HEK293 (cell line): ENCODE data around the gene CDCA4.

Experiments
- CTCF ChIA-PET: fragments of 350-600 bp; formaldehyde crosslinking; extraction: SDS; loops from one replicate; lab custom pipeline; 2021; ENCODE audit warnings: antibody characterized with exemption; lab: Yijun Ruan, JAX
- POLR2A ChIA-PET: fragments of 300-600 bp; formaldehyde crosslinking; extraction: SDS; loops from one replicate; lab custom pipeline; 2020; ENCODE audit warnings: antibody characterized with exemption, inconsistent platforms; lab: Yijun Ruan, JAX
- H3K27ac ChIP-seq: fragments of 200-500 bp; sonication (Bioruptor generic); 2 replicates; pipeline ENCODE4 v1.5.1; 2014; ENCODE audit warnings: low read depth, low read length, control low read depth, inconsistent platforms; ENCODE audit errors: extremely low read depth
- H3K36me3 ChIP-seq, 2 experiments: fragments of 200-500 bp in 1 of 2; sonication (Bioruptor generic) in 1 of 2; 1 replicate in 1 of 2; 2 replicates in 1 of 2; pipeline ENCODE4 v1.5.1; 2014 to 2017; ENCODE audit warnings: inconsistent platforms in 2 of 2, low read length in 2 of 2; ENCODE audit not compliant: control insufficient read depth in 2 of 2, insufficient read depth in 1 of 2
- H3K4me1 ChIP-seq: fragments of 200-500 bp; sonication (Bioruptor generic); 2 replicates; pipeline ENCODE4 v1.5.1; 2014; ENCODE audit warnings: mild to moderate bottlenecking, low read length, inconsistent platforms; ENCODE audit not compliant: control insufficient read depth, insufficient read depth
- H3K4me3 ChIP-seq: 2 replicates; pipeline ENCODE4 v1.5.1; 2011; ENCODE audit warnings: low read depth, mild to moderate bottlenecking, control low read depth, low read length, moderate library complexity
- H3K9me3 ChIP-seq: fragments of 200-500 bp; sonication (Bioruptor generic); 2 replicates; pipeline ENCODE4 v1.5.1; 2014; ENCODE audit warnings: low read depth, low read length, inconsistent platforms; ENCODE audit not compliant: control insufficient read depth, insufficient read depth
- GLI2 ChIP-seq: fragments of 450-650 bp; formaldehyde crosslinking; IDR thresholded peaks from 2 replicates; pipeline ENCODE4; 2017; ENCODE audit warnings: missing biosample characterization, missing genetic modification characterization, low read depth, borderline replicate concordance
- KLF10 ChIP-seq: fragments of 450-650 bp; IDR thresholded peaks from 2 replicates; pipeline ENCODE4 v1.5.1; 2018; ENCODE audit warnings: missing biosample characterization, mild to moderate bottlenecking, missing genetic modification characterization
- MYNN ChIP-seq: fragments of 450-650 bp; formaldehyde crosslinking; IDR thresholded peaks from 2 replicates; pipeline ENCODE4 v1.5.1; 2016; ENCODE audit warnings: missing biosample characterization, missing genetic modification characterization, borderline replicate concordance
- OSR2 ChIP-seq: fragments of 450-650 bp; formaldehyde crosslinking; IDR thresholded peaks from 2 replicates; pipeline ENCODE4 v1.5.1; 2016; ENCODE audit warnings: missing biosample characterization, missing genetic modification characterization
- SP2 ChIP-seq: fragments of 450-650 bp; formaldehyde crosslinking; IDR thresholded peaks from 2 replicates; pipeline ENCODE4 v1.5.1; 2016; ENCODE audit warnings: missing biosample characterization, missing genetic modification characterization
- ZEB2 ChIP-seq: fragments of 450-650 bp; formaldehyde crosslinking; IDR thresholded peaks from 2 replicates; pipeline ENCODE4 v1.5.1; 2016; ENCODE audit warnings: missing biosample characterization, missing genetic modification characterization
- ZIC2 ChIP-seq: fragments of 450-650 bp; formaldehyde crosslinking; IDR thresholded peaks from 2 replicates; pipeline ENCODE4 v1.5.1; 2016; ENCODE audit warnings: missing biosample characterization, missing genetic modification characterization
- ZNF202 ChIP-seq: fragments of 450-650 bp; formaldehyde crosslinking; IDR thresholded peaks from 2 replicates; pipeline ENCODE4 v1.5.1; 2016; ENCODE audit warnings: missing biosample characterization, missing genetic modification characterization, borderline replicate concordance
- ZNF223 ChIP-seq: fragments of 450-650 bp; formaldehyde crosslinking; IDR thresholded peaks from 2 replicates; pipeline ENCODE4 v1.5.1; 2016; ENCODE audit warnings: missing biosample characterization, missing genetic modification characterization
- ZNF350 ChIP-seq: fragments of 450-650 bp; formaldehyde crosslinking; IDR thresholded peaks from 2 replicates; pipeline ENCODE4 v1.5.0; 2017; ENCODE audit warnings: missing biosample characterization, mild to moderate bottlenecking, missing genetic modification characterization
- ZNF366 ChIP-seq: fragments of 450-650 bp; formaldehyde crosslinking; conservative IDR thresholded peaks from 2 replicates; pipeline ENCODE4 v1.5.1; 2016; ENCODE audit warnings: missing biosample characterization, missing genetic modification characterization
- ZNF37A ChIP-seq: fragments of 450-650 bp; IDR thresholded peaks from 2 replicates; pipeline ENCODE4 v1.5.1; 2018; ENCODE audit warnings: missing biosample characterization, missing genetic modification characterization
- ZNF48 ChIP-seq: fragments of 450-650 bp; formaldehyde crosslinking; IDR thresholded peaks from 2 replicates; pipeline ENCODE4 v1.5.1; 2016; ENCODE audit warnings: missing biosample characterization, missing genetic modification characterization
- ZNF776 ChIP-seq: fragments of 450-650 bp; formaldehyde crosslinking; IDR thresholded peaks from 2 replicates; pipeline ENCODE4 v1.5.0; 2017; ENCODE audit warnings: missing biosample characterization, missing genetic modification characterization, borderline replicate concordance
- ZNF792 ChIP-seq: fragments of 450-650 bp; formaldehyde crosslinking; IDR thresholded peaks from 2 replicates; pipeline ENCODE4 v1.5.1; 2016; ENCODE audit warnings: missing biosample characterization, missing genetic modification characterization
- TF ChIP-seq, protein P1 (sequence below): fragments of 450-650 bp; formaldehyde crosslinking; IDR thresholded peaks from 2 replicates; pipeline ENCODE4 v1.5.1; 2016; ENCODE audit warnings: missing biosample characterization, missing genetic modification characterization
- TF ChIP-seq, protein P2 (sequence below): fragments of 450-650 bp; formaldehyde crosslinking; IDR thresholded peaks from 2 replicates; pipeline ENCODE4 v1.5.1; 2016; ENCODE audit warnings: missing biosample characterization, missing genetic modification characterization
- TF ChIP-seq, protein P3 (sequence below): fragments of 450-650 bp; formaldehyde crosslinking; IDR thresholded peaks from 2 replicates; pipeline ENCODE4 v1.5.1; 2016; ENCODE audit warnings: missing biosample characterization, missing genetic modification characterization
- TF ChIP-seq, protein P4 (sequence below): fragments of 450-650 bp; formaldehyde crosslinking; IDR thresholded peaks from 2 replicates; pipeline ENCODE4 v1.5.1; 2016; ENCODE audit warnings: missing biosample characterization, missing genetic modification characterization, low read depth
- TF ChIP-seq, protein P5 (sequence below): fragments of 450-650 bp; formaldehyde crosslinking; IDR thresholded peaks from 2 replicates; pipeline ENCODE4 v1.5.1; 2017; ENCODE audit warnings: missing biosample characterization, missing genetic modification characterization
- TF ChIP-seq, protein P6 (sequence below): fragments of 450-650 bp; formaldehyde crosslinking; IDR thresholded peaks from 2 replicates; pipeline ENCODE4 v1.5.1; 2017; ENCODE audit warnings: missing biosample characterization, missing genetic modification characterization

CDCA4 gene

DNA sequence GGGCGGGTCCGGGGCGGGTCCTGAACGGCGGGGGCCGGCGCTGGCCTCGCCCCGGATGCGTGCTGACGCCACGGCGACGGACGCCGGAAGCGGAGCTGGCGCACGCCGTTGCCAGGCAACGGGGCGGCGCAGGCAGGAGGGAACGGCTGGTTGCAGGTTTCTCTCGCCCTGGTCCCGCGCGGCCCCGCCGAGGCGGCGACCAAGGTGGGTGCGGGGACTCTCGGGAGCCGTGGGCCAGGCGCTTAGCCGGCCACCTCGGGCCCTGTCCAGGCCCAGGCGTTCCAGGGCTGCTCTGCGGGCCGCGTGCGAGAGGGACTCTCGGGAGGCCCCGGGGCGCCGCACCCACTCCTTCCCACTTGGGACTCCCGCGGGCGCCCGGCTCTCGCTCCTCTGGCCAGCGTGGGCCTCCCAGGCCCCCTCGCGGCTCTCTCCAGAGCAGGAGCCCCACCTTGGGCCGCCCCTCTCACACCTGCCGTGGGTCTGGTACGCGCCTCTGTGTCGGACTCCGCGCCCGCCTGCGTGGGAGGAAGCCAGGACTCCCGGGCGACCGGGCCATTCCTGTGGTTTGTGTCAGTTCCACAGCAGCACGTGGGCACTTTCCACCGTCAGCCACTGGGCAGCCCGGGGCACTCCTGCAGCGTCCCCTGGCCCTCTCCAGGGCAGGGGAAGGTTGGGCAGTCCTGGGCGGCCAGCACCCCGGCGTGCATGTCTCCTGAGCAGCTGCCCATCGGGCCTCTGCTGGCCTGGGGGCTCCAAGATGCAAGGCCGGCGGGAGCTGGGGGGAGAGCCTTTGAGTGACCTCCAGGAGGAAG lies 35.0 kb downstream of the CDCA4 start, which contains the start of gene CLBA1:
Gene CLBA1, plus strand, starts transcription at position 114 of the 812 bp plus-strand sequence. Its CDS starts 644 bp downstream, at position 758.
- no peaks in the 10 kb centered on the region for H3K9me3 ChIP-seq
- H3K27ac ChIP-seq: peak within 1 kb of the TSS; percentile 55; the same call in 1 of the 2 replicates
- POLR2A ChIA-PET: interaction anchor here (0.5 to 2.8 kb wide), 6 partner anchors 12 to 67 kb away, joined by 3 to 16 read pairs (median 4); partner anchors contain the start of gene CDCA4
- no peaks in the 10 kb centered on the region for H3K4me1 ChIP-seq
- peak within 1 kb of the TSS; percentile 76 for H3K4me3 ChIP-seq
- H3K36me3 ChIP-seq: peaks cover 0 to 7% of the 10 kb centered on the region in 2 experiments; a peak in 1 of 3 replicates
- CTCF ChIA-PET: interaction anchor here (0.7 to 2.5 kb wide), 5 partner anchors 9 to 59 kb away, joined by 3 to 12 read pairs (median 3); no protein-coding TSS in a partner anchor
- TF ChIP-seq, protein P1, sequence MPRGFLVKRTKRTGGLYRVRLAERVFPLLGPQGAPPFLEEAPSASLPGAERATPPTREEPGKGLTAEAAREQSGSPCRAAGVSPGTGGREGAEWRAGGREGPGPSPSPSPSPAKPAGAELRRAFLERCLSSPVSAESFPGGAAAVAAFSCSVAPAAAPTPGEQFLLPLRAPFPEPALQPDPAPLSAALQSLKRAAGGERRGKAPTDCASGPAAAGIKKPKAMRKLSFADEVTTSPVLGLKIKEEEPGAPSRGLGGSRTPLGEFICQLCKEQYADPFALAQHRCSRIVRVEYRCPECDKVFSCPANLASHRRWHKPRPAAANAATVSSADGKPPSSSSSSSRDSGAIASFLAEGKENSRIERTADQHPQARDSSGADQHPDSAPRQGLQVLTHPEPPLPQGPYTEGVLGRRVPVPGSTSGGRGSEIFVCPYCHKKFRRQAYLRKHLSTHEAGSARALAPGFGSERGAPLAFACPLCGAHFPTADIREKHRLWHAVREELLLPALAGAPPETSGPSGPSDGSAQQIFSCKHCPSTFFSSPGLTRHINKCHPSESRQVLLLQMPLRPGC (tag by site-specific recombination): no peak
- TF ChIP-seq ZNF223 (tag by site-specific recombination): no peak
- no peak for TF ChIP-seq ZNF48
- TF ChIP-seq ZNF202 (tag by site-specific recombination): no peak
- TF ChIP-seq GLI2: no peak
- no peak for TF ChIP-seq OSR2
- TF ChIP-seq SP2 (tag by site-specific recombination): peak; percentile 27; the same call in 1 of the 2 replicates
- TF ChIP-seq, protein P2, sequence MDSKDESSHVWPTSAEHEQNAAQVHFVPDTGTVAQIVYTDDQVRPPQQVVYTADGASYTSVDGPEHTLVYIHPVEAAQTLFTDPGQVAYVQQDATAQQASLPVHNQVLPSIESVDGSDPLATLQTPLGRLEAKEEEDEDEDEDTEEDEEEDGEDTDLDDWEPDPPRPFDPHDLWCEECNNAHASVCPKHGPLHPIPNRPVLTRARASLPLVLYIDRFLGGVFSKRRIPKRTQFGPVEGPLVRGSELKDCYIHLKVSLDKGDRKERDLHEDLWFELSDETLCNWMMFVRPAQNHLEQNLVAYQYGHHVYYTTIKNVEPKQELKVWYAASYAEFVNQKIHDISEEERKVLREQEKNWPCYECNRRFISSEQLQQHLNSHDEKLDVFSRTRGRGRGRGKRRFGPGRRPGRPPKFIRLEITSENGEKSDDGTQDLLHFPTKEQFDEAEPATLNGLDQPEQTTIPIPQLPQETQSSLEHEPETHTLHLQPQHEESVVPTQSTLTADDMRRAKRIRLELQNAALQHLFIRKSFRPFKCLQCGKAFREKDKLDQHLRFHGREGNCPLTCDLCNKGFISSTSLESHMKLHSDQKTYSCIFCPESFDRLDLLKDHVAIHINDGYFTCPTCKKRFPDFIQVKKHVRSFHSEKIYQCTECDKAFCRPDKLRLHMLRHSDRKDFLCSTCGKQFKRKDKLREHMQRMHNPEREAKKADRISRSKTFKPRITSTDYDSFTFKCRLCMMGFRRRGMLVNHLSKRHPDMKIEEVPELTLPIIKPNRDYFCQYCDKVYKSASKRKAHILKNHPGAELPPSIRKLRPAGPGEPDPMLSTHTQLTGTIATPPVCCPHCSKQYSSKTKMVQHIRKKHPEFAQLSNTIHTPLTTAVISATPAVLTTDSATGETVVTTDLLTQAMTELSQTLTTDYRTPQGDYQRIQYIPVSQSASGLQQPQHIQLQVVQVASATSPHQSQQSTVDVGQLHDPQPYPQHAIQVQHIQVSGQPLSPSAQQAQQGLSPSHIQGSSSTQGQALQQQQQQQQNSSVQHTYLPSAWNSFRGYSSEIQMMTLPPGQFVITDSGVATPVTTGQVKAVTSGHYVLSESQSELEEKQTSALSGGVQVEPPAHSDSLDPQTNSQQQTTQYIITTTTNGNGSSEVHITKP (tag by site-specific recombination): no peak
- no peak for TF ChIP-seq ZNF776
- TF ChIP-seq, protein P3, sequence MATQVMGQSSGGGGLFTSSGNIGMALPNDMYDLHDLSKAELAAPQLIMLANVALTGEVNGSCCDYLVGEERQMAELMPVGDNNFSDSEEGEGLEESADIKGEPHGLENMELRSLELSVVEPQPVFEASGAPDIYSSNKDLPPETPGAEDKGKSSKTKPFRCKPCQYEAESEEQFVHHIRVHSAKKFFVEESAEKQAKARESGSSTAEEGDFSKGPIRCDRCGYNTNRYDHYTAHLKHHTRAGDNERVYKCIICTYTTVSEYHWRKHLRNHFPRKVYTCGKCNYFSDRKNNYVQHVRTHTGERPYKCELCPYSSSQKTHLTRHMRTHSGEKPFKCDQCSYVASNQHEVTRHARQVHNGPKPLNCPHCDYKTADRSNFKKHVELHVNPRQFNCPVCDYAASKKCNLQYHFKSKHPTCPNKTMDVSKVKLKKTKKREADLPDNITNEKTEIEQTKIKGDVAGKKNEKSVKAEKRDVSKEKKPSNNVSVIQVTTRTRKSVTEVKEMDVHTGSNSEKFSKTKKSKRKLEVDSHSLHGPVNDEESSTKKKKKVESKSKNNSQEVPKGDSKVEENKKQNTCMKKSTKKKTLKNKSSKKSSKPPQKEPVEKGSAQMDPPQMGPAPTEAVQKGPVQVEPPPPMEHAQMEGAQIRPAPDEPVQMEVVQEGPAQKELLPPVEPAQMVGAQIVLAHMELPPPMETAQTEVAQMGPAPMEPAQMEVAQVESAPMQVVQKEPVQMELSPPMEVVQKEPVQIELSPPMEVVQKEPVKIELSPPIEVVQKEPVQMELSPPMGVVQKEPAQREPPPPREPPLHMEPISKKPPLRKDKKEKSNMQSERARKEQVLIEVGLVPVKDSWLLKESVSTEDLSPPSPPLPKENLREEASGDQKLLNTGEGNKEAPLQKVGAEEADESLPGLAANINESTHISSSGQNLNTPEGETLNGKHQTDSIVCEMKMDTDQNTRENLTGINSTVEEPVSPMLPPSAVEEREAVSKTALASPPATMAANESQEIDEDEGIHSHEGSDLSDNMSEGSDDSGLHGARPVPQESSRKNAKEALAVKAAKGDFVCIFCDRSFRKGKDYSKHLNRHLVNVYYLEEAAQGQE: no peak
- TF ChIP-seq, protein P4, sequence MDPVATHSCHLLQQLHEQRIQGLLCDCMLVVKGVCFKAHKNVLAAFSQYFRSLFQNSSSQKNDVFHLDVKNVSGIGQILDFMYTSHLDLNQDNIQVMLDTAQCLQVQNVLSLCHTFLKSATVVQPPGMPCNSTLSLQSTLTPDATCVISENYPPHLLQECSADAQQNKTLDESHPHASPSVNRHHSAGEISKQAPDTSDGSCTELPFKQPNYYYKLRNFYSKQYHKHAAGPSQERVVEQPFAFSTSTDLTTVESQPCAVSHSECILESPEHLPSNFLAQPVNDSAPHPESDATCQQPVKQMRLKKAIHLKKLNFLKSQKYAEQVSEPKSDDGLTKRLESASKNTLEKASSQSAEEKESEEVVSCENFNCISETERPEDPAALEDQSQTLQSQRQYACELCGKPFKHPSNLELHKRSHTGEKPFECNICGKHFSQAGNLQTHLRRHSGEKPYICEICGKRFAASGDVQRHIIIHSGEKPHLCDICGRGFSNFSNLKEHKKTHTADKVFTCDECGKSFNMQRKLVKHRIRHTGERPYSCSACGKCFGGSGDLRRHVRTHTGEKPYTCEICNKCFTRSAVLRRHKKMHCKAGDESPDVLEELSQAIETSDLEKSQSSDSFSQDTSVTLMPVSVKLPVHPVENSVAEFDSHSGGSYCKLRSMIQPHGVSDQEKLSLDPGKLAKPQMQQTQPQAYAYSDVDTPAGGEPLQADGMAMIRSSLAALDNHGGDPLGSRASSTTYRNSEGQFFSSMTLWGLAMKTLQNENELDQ (tag by site-specific recombination): no peak
- TF ChIP-seq ZEB2: no peak
- TF ChIP-seq KLF10 (tag by site-specific recombination): peak; percentile 95; the same call in 1 of the 2 replicates
- no peak for TF ChIP-seq ZNF37A (tag by site-specific recombination)
- no peak; the same call in 1 of the 2 replicates for TF ChIP-seq ZNF366 (tag by site-specific recombination)
- peak; percentile 25; the same call in 1 of the 2 replicates for TF ChIP-seq ZIC2 (tag by site-specific recombination)
- TF ChIP-seq ZNF792 (tag by site-specific recombination): no peak
- TF ChIP-seq, protein P5, sequence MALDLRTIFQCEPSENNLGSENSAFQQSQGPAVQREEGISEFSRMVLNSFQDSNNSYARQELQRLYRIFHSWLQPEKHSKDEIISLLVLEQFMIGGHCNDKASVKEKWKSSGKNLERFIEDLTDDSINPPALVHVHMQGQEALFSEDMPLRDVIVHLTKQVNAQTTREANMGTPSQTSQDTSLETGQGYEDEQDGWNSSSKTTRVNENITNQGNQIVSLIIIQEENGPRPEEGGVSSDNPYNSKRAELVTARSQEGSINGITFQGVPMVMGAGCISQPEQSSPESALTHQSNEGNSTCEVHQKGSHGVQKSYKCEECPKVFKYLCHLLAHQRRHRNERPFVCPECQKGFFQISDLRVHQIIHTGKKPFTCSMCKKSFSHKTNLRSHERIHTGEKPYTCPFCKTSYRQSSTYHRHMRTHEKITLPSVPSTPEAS: no peak
- TF ChIP-seq MYNN: 0 out of 2 replicates have a peak, but pooled peaks have one; percentile 41
- TF ChIP-seq, protein P6, sequence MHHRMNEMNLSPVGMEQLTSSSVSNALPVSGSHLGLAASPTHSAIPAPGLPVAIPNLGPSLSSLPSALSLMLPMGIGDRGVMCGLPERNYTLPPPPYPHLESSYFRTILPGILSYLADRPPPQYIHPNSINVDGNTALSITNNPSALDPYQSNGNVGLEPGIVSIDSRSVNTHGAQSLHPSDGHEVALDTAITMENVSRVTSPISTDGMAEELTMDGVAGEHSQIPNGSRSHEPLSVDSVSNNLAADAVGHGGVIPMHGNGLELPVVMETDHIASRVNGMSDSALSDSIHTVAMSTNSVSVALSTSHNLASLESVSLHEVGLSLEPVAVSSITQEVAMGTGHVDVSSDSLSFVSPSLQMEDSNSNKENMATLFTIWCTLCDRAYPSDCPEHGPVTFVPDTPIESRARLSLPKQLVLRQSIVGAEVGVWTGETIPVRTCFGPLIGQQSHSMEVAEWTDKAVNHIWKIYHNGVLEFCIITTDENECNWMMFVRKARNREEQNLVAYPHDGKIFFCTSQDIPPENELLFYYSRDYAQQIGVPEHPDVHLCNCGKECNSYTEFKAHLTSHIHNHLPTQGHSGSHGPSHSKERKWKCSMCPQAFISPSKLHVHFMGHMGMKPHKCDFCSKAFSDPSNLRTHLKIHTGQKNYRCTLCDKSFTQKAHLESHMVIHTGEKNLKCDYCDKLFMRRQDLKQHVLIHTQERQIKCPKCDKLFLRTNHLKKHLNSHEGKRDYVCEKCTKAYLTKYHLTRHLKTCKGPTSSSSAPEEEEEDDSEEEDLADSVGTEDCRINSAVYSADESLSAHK (tag by site-specific recombination): no peak
- no peak for TF ChIP-seq ZNF350 (tag by site-specific recombination)
